ENCODE results near the gene IRX2. TPM values are rescaled to one million over a fixed set of nuclear protein-coding genes. Genes with fewer than 3 reads are reported as not detected.

The IRX2 gene
- total and polyA plus RNA-seq, 10 of the 15 experiments (the other 5 are each of a cell fraction or from before 2014, with no cell fraction given) = not detected

GRCh38 chr5:2780421-2781171 is 29.1 kb upstream of the IRX2 start:
- ChIA-PET RAD21 (ENCODE audit: unreplicated experiment) (no interaction called here), CTCF (no interaction called here), POLR2A (no interaction called here), SMC1A (ENCODE audit: uncharacterized antibody, unreplicated experiment) (no interaction called here)
- TF ChIP-seq ZNF687 (IDR thresholded peaks at IDR 0.05) (no peak), E2F4 (IDR thresholded peaks at IDR 0.05; ENCODE audit: low read depth, low read length) (no peak), NR2C2 (IDR thresholded peaks at IDR 0.05; ENCODE audit: borderline replicate concordance, control insufficient read depth, insufficient read length, low read depth) (no peak), TCF3 (IDR thresholded peaks at IDR 0.05; ENCODE audit: borderline replicate concordance, insufficient read depth, low read depth, low read length) (no peak), PRDM15 (CRISPR knock-in tag; IDR thresholded peaks at IDR 0.05) (no peak), CHD2 (IDR thresholded peaks at IDR 0.05; ENCODE audit: borderline replicate concordance, low read depth, low read length) (no peak), SMC3 (IDR thresholded peaks at IDR 0.05; ENCODE audit: borderline replicate concordance, low read length) (no peak), NR2C1 (IDR thresholded peaks at IDR 0.05) (no peak), WRNIP1 (IDR thresholded peaks at IDR 0.05; ENCODE audit: borderline replicate concordance, low read depth, low read length) (no peak), MXI1 (IDR thresholded peaks at IDR 0.05; ENCODE audit: low read depth, low read length) (no peak)
- no peak for DNase-seq (ENCODE audit: low read depth, low spot score)
- Histone ChIP-seq H3K4me1 (ENCODE audit: control insufficient read depth, insufficient read depth, low read length) (no peaks in the 10 kb centered on the region), H3K79me2 (ENCODE audit: control insufficient read depth, insufficient read depth, low read length) (no peaks in the 10 kb centered on the region), H2AFZ (ENCODE audit: control insufficient read depth, low read depth, low read length) (no peak overlapping the region), H4K20me1 (ENCODE audit: control insufficient read depth, insufficient read depth) (no peaks in the 10 kb centered on the region), H3K9me3 (replicated peaks; ENCODE audit: control insufficient read depth, insufficient read depth, low read length) (no peaks in the 10 kb centered on the region; the same call in 2 of the 3 replicates), H3K4me3 (no peak overlapping the region), H3K27me3 (replicated peaks in 1 of 2; ENCODE audit: control insufficient read depth in 2 of 2, insufficient read depth in 2 of 2, low read length in 1 of 2) (no peaks in the 10 kb centered on the region), H3K9ac (ENCODE audit: control insufficient read depth, insufficient read depth, low read length) (no peak overlapping the region), H3K27ac (ENCODE audit: control insufficient read depth, insufficient read depth) (no peak overlapping the region), H3K36me3 (ENCODE audit: control insufficient read depth in 2 of 2, insufficient read depth in 2 of 2, low read length in 1 of 2) (no peaks in the 10 kb centered on the region), H3K4me2 (ENCODE audit: control insufficient read depth, insufficient read depth) (no peak overlapping the region)
- ATAC-seq = no peak
- WGBS (ENCODE audit: insufficient coverage, insufficient replicate concordance, low lambda C conversion rate, missing lambda C conversion rate) = 30% methylated on average over 11 of the region's 11 CpGs
- intact Hi-C loops (cut with micrococcal nuclease; ENCODE audit: unreplicated experiment) (no loop called here), in situ Hi-C loops (cut with MboI) (no loop called here)
- FAIRE-seq = no peak
- no TSS peak for BruUV-seq (replicated peaks)
